Stimulated activated memory B cell treated with anti-CD40 and anti-IgM and Interleukin-4, amounts not matched to agents 10 μg/mL and 1 μg/mL and 100 μg/mL, for 72 hours (primary cell): ENCODE measurements around the gene CCL3.
"Not testable (repeated sequence)": the region's sequence is repeated elsewhere in the genome, so short reads cannot be mapped to it uniquely, and the experiment has no call there.

ENCODE experiments used
- ATAC-seq: fragments of 150-1000 bp; cut with Tn5 transposase; 2 replicates; pipeline ENCODE4 v1.10.0; 2021
- H3K27ac Mint-ChIP-seq: one replicate; pipeline ENCODE4 v1.8.0; 2022; ENCODE audit warnings: mild to moderate bottlenecking, mixed read lengths
- H3K27me3 Mint-ChIP-seq: one replicate; pipeline ENCODE4 v1.8.0; 2022; ENCODE audit warnings: mixed read lengths
- H3K36me3 Mint-ChIP-seq: one replicate; pipeline ENCODE4 v1.8.0; 2022; ENCODE audit warnings: mixed read lengths
- H3K4me1 Mint-ChIP-seq: one replicate; pipeline ENCODE4 v1.8.0; 2022; ENCODE audit warnings: mixed read lengths
- H3K4me3 Mint-ChIP-seq: one replicate; pipeline ENCODE4 v1.8.0; 2022; ENCODE audit warnings: mild to moderate bottlenecking, moderate library complexity, mixed read lengths
- H3K9me3 Mint-ChIP-seq: one replicate; pipeline ENCODE4 v1.8.0; 2022; ENCODE audit warnings: mixed read lengths

CCL3 gene

GRCh38 chr17:36104701-36105181 is 14.8 kb upstream of the CCL3 start:
- Mint-ChIP-seq H3K36me3 (peaks cover 7% of the 10 kb centered on the region), H3K9me3 (no peaks in the 10 kb centered on the region), H3K4me1 (peaks cover 51% of the 10 kb centered on the region), H3K27me3 (peaks cover 34% of the 10 kb centered on the region), H3K27ac (peak overlapping the region; percentile 76), H3K4me3 (peak overlapping the region; percentile 85)
- ATAC-seq: no peak

DNA sequence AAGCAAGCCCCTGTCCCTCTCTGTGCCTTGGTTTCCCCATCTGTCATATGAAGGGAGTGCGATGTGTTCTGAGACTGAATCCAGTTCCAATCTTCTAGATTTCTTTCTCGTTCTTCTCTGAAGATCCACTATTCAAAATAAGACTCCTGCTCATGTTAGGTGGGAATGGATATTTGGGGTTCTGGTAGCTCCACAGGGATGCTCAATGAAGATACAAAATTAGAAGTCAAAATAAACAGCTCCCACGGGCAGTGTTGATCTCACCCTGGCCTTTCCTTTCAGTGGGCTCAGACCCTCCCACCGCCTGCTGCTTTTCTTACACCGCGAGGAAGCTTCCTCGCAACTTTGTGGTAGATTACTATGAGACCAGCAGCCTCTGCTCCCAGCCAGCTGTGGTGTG is 14.3 kb upstream of the CCL3 start:
- Mint-ChIP-seq H3K4me3 (peak overlapping the region; percentile 85), H3K27ac (peak overlapping the region; percentile 76), H3K4me1 (peaks cover 56% of the 10 kb centered on the region), H3K27me3 (peaks cover 35% of the 10 kb centered on the region)
- H3K36me3 Mint-ChIP-seq, H3K9me3 Mint-ChIP-seq, ATAC-seq: not testable (repeated sequence)

GRCh38 chr17:36103401-36103975 is 13.5 kb upstream of the CCL3 start, which contains the start of gene CCL4:
CCL4 (plus strand) TSS chr17:36103827; CDS start chr17:36103906, 79 bp downstream.
- peak within 1 kb of the TSS; percentile 76 for H3K27ac Mint-ChIP-seq
- peak; percentile 97 for ATAC-seq
- H3K36me3 Mint-ChIP-seq, H3K9me3 Mint-ChIP-seq: not testable (repeated sequence)
- peaks cover 41% of the 10 kb centered on the region for H3K27me3 Mint-ChIP-seq
- H3K4me3 Mint-ChIP-seq: peak within 1 kb of the TSS; percentile 85
- H3K4me1 Mint-ChIP-seq: peaks cover 64% of the 10 kb centered on the region

- H3K27ac Mint-ChIP-seq, H3K9me3 Mint-ChIP-seq, H3K36me3 Mint-ChIP-seq, ATAC-seq, H3K4me3 Mint-ChIP-seq: not testable (repeated sequence)
- Mint-ChIP-seq H3K27me3 (peaks cover 34% of the 10 kb centered on the region), H3K4me1 (peaks cover 65% of the 10 kb centered on the region)
Measured at GRCh38 chr17:36099004-36099403, 9.1 kb upstream of the CCL3 start.

- Mint-ChIP-seq H3K27me3 (peaks cover 42% of the 10 kb centered on the region), H3K9me3 (no peaks in the 10 kb centered on the region), H3K27ac (no peak overlapping the region), H3K36me3 (no peaks in the 10 kb centered on the region), H3K4me1 (peaks cover 64% of the 10 kb centered on the region), H3K4me3 (no peak overlapping the region)
- no peak for ATAC-seq
Measured at GRCh38 chr17:36095992-36096391, 6.0 kb upstream of the CCL3 start.

GRCh38 chr17:36094746-36095145 is 4.8 kb upstream of the CCL3 start:
- H3K27me3 Mint-ChIP-seq: peaks cover 34% of the 10 kb centered on the region
- H3K36me3 Mint-ChIP-seq: no peaks in the 10 kb centered on the region
- no peak for ATAC-seq
- no peak overlapping the region for H3K27ac Mint-ChIP-seq
- peaks cover 63% of the 10 kb centered on the region for H3K4me1 Mint-ChIP-seq
- no peak overlapping the region for H3K4me3 Mint-ChIP-seq
- no peaks in the 10 kb centered on the region for H3K9me3 Mint-ChIP-seq

GRCh38 chr17:36094232-36094631 is 4.3 kb upstream of the CCL3 start:
- peaks cover 33% of the 10 kb centered on the region for H3K27me3 Mint-ChIP-seq
- no peak for ATAC-seq
- no peaks in the 10 kb centered on the region for H3K36me3 Mint-ChIP-seq
- no peak overlapping the region for H3K27ac Mint-ChIP-seq
- H3K9me3 Mint-ChIP-seq: no peaks in the 10 kb centered on the region
- no peak overlapping the region for H3K4me3 Mint-ChIP-seq
- peaks cover 63% of the 10 kb centered on the region for H3K4me1 Mint-ChIP-seq

DNA sequence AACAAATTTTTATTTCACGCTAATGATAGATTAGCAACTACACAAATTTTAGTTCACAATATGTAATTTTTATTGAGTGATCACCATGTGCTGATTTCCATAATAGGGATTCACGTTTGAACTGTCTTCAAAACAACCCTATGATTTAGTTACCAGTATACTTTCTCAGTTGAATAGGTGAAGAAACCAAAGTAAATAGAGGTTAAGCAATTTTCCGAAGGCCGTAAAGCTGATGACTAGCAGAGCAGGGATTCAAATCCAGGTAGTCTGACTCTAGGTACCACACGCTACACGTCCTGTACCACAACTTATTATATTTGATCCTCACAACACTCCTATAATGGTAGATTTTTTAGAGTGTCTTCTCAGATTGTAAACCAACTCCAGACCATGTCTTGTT is 2.8 kb upstream of the CCL3 start:
- Mint-ChIP-seq H3K27me3 (peaks cover 21% of the 10 kb centered on the region), H3K4me1 (peaks cover 61% of the 10 kb centered on the region), H3K36me3 (peaks cover 10% of the 10 kb centered on the region)
- H3K27ac Mint-ChIP-seq, H3K9me3 Mint-ChIP-seq, H3K4me3 Mint-ChIP-seq, ATAC-seq: not testable (repeated sequence)

DNA sequence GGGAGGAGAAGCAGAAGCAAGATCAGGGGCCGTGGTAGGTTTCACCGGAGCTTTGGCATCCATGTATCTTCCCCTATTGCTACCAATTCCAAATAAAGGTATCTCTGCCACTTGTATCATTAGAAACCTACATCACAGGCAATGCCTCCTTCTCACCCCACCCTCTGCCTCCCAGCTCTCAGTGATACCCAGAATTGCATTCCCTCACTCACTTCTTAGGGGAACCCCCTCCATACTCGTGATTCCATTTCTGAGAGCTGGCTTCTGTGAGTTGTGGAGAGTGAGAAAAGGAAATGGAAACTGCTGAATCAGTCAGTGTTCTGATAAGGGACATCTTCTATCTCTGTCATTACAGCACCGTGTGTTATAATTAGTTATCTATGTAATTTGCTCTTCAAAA is 2.3 kb upstream of the CCL3 start:
- peaks cover 10% of the 10 kb centered on the region for H3K36me3 Mint-ChIP-seq
- H3K27me3 Mint-ChIP-seq: peaks cover 21% of the 10 kb centered on the region
- no peaks in the 10 kb centered on the region for H3K9me3 Mint-ChIP-seq
- no peak overlapping the region for H3K4me3 Mint-ChIP-seq
- H3K4me1 Mint-ChIP-seq: peaks cover 61% of the 10 kb centered on the region
- peak; percentile 49 for ATAC-seq
- H3K27ac Mint-ChIP-seq: peak overlapping the region; percentile 50

- Mint-ChIP-seq H3K27ac (peak overlapping the region; percentile 75), H3K36me3 (peaks cover 10% of the 10 kb centered on the region), H3K27me3 (peaks cover 12% of the 10 kb centered on the region), H3K4me3 (peak overlapping the region; percentile 74), H3K4me1 (peaks cover 54% of the 10 kb centered on the region), H3K9me3 (no peaks in the 10 kb centered on the region)
- ATAC-seq: no peak
Measured at GRCh38 chr17:36089339-36089865, 541 bp downstream of the CCL3 start.

GRCh38 chr17:36088670-36089338 is 1.1 kb downstream of the CCL3 start:
- Mint-ChIP-seq H3K27ac (peak overlapping the region; percentile 75), H3K9me3 (no peaks in the 10 kb centered on the region), H3K4me3 (peak overlapping the region; percentile 74), H3K27me3 (peaks cover 6% of the 10 kb centered on the region), H3K4me1 (peaks cover 48% of the 10 kb centered on the region), H3K36me3 (peaks cover 10% of the 10 kb centered on the region)
- ATAC-seq: no peak

DNA sequence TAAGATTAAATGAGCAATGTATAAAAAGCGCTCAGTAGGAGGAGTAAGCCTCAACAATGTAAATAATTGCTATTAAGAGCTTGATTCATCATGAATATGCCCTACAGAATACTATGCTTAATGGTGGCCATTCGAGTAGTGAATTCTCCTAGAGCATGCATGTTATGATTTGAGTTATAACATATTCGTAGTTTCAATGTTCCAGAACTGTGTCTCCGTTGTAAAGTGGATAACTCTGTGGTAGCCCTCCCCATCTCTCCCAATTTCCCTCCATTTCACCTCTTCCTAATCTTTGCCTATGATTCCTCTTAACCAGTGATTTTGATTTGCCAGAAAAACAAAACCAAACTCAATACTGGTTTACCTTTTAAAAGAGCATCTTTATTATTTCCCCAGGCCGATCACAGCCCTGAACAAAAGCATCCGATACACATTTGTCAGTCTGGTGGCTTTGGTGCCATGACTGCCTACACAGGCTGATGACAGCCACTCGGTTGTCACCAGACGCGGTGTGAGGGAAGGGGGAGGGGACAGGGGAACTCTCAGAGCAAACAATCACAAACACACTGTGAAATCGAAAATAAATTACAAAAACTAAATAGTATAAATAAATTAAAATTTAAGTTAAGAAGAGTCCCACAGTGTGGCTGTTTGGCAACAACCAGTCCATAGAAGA is 1.9 kb downstream of the CCL3 start:
- not testable (repeated sequence) for H3K4me3 Mint-ChIP-seq, H3K27ac Mint-ChIP-seq

GRCh38 chr17:36087471-36087870 is 2.5 kb downstream of the CCL3 start:
- H3K27ac Mint-ChIP-seq, H3K4me3 Mint-ChIP-seq, H3K9me3 Mint-ChIP-seq, H3K27me3 Mint-ChIP-seq, ATAC-seq: not testable (repeated sequence)
- peaks cover 10% of the 10 kb centered on the region for H3K36me3 Mint-ChIP-seq
- peaks cover 49% of the 10 kb centered on the region for H3K4me1 Mint-ChIP-seq

More for the DNA sequence above, 1.9 kb downstream of the CCL3 start:
- H3K4me1 Mint-ChIP-seq: peaks cover 43% of the 10 kb centered on the region
- peaks cover 10% of the 10 kb centered on the region for H3K36me3 Mint-ChIP-seq
- ATAC-seq, H3K27me3 Mint-ChIP-seq, H3K9me3 Mint-ChIP-seq: not testable (repeated sequence)

- no peaks in the 10 kb centered on the region for H3K27me3 Mint-ChIP-seq
- H3K9me3 Mint-ChIP-seq: no peaks in the 10 kb centered on the region
- H3K4me1 Mint-ChIP-seq: peaks cover 53% of the 10 kb centered on the region
Measured at GRCh38 chr17:36086791-36087190, 3.2 kb downstream of the CCL3 start.

DNA sequence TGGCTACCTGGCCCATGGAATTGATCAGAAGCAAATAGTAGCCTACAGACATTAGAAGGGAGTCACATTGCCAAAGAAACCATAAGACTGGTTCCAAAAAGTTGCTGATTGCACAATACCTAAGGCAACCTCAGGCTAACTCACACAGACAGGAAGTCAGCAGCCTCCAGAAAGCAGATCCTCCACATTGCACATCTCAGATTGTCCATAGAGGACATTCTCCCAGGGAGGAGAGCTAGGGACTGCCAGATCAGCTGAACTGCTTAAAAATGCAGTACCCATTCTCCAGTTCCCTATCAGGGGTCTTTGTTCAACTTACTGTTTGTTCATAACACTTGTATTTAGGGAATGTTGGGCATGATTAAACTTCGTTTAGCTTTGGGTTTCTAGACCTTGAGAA is 4.2 kb downstream of the CCL3 start:
- Mint-ChIP-seq H3K27ac (no peak overlapping the region), H3K4me1 (peaks cover 53% of the 10 kb centered on the region), H3K36me3 (peaks cover 10% of the 10 kb centered on the region), H3K4me3 (no peak overlapping the region), H3K9me3 (no peaks in the 10 kb centered on the region), H3K27me3 (no peaks in the 10 kb centered on the region)
- ATAC-seq: no peak

More at GRCh38 chr17:36086791-36087190, 3.2 kb downstream of the CCL3 start:
- Mint-ChIP-seq H3K27ac (no peak overlapping the region), H3K4me3 (no peak overlapping the region), H3K36me3 (peaks cover 10% of the 10 kb centered on the region)
- no peak for ATAC-seq
